GM12892 (cell line): ENCODE measurements around the gene KAT6B.

ENCODE experiments used
- POLR2AphosphoS5 ChIP-seq: IDR thresholded peaks from 2 replicates; pipeline ENCODE4 v1.6.1; 2011; ENCODE audit warnings: low read depth, low read length, control low read depth
- TAF1 ChIP-seq: IDR thresholded peaks from 2 replicates; pipeline ENCODE4 v1.6.1; 2011; ENCODE audit warnings: low read depth, mild to moderate bottlenecking, control low read depth, low read length, borderline replicate concordance

DNA sequence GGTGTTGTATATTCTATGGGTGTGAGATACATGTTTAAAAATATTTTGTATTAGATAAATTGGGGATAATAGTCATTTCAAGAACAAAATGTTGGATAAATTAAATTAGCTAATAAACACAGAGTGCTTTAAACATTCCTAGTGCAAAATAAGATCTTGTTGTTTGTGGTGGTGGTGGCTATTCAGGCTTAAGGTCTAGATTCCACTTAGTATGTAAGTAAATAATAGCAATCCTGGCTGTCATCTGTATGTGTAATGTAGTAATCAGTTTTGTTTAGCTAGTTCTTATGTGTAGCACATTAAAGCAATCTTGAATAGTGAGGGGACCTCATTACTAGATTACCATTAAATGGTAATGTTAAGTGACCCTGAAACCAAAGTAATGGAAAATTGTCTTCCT is 48.7 kb downstream of the KAT6B start:
- TF ChIP-seq POLR2AphosphoS5 (no peak), TAF1 (no peak)
